GM18502 (cell line): ENCODE data around the gene TOMM7.
A peak's percentile ranks its signal among the peaks of the same experiment; 100 is the strongest.

Experiments
- ATAC-seq: cut with Tn5 transposase; IDR thresholded peaks from one replicate; pipeline ENCODE4 v1.9.1; 2021; ENCODE audit warnings: mild to moderate bottlenecking; ENCODE audit not compliant: unreplicated experiment, poor library complexity

TOMM7 gene

DNA sequence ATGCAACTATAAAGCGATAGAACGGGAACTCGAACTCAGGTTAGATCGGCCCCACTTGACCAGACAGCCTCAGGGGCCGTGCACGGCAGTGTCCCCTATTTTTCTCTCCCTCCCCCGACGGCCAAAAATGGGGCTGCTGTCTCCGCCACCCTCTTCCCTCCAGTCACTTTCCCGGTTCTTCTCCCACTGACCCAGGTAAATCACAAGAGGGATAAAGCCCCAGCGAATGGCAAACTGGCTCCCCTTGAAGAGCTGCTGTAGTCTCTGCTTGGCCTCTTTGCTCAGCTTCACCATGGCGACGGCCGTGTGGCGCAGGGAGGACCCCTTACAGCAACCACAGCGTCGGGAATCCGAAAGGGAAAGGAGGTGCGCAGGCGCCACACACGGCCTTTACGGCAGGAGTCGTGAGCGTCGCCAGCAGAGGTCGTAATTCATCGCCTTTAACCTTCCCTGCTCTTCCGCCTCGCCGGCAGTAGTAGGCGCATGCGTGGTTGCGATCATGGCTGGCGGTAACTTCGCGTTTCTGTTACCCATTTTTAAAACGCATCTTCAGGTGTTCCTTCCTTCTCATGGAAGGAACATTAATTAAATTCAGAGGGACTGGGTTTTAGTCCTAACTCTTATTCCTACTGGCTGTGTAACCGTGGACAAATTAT is at the start of gene TOMM7:
TOMM7 (minus strand) TSS at position 364 of the 656 bp plus-strand sequence; CDS start at position 294, 70 bp downstream.
- peak; percentile 89 for ATAC-seq

GRCh38 chr7:22872096-22872807 is 49.6 kb upstream of the TOMM7 start:
- peak; percentile 98 for ATAC-seq

DNA sequence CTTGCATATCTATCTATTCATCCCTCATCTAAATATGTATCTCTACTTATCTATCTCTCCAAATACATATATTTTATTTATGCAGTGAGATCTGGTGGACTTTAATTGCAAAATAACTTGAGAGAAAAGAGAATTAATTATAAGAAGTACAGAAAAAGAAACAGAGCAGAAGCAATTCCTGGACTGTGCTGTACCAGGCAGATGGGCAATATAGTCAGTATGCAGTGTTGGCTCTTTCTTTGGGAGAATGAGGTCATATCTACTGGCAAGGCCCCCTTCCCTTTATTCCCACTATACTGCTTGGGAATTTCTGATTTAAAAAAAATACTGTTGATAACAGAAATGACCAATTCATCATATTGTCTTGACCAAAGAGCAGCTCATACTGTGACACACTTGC is 49.0 kb upstream of the TOMM7 start:
- no peak for ATAC-seq

- no peak for ATAC-seq
These were observed 45.9 kb upstream of the TOMM7 start for GRCh38 chr7:22868509-22868908.

DNA sequence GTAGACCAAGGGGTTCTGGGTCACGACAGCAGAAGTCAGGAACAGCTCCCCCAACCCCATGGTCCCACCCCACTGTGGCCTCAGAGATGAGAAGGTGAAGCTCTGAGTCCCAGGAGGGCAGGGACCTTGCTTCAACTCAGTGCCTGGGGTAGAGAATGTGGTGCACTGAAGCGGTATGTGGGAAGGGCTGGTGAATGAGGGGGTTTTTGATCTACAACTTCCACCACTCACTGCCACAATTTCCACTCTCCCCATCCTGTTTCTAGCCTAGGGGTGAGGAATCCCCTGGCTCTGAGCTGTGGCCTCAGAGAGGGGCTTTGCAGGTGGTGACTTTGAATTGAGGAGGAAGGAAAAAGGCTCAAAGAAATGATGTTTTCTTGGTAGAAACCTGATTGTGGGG is 44.9 kb upstream of the TOMM7 start:
- ATAC-seq: no peak

- ATAC-seq: no peak
These were observed 44.4 kb upstream of the TOMM7 start for GRCh38 chr7:22867003-22867402.

DNA sequence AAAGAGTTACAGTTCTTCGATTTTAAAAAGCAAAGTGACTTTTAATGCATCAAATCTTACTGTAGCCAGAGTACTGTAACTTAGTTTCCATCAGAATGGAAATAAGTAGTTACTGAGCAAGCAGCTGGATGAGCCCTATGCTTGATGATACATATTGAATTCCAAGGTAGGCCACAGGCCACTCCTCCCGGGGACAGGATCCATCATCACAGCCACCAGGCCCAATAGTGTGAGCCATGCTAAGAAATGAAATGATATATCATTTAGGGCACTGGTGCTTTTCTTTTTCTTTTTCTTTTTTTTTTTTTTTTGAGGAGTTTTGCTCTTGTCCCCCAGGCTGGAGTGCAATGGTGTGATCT is 42.9 kb upstream of the TOMM7 start:
- no peak for ATAC-seq

DNA sequence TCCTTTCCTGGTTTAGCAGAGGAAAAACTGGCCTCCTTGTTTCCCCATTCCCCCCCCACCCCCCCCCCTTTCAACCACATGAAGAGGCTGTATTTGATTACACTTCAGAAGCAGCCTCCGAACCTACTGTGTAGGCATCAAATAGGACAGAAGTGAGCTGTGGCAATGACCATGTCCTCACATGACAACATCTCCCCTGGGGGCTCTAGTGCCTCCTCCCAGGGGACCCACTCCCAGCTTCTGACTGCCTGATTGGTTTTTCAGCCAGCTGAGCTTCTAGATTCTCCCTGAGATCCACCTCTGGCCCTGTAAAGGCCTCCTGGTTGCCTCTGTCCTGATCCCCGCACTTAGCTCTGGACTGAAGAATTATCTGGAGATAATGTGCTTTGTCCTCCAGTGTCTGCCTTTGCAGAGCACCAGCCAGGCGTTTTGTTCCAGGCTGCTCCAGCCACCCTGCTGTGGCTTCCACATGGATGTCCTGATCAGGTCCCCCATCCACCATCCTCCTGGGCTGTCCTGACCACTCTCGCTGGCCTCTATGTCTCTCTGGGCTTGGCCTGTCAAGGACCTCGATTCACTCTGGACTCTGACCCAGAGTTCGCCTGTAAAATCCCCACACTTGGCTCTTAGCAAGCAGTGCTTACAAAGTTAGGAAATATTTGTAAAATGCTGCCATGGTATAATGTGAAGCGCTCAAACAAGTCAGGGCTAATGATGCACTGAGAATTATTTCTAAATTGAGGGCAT is 42.4 kb upstream of the TOMM7 start:
- ATAC-seq: no peak

GRCh38 chr7:22864301-22864700 is 41.7 kb upstream of the TOMM7 start:
- no peak for ATAC-seq

GRCh38 chr7:22863156-22863899 is 40.7 kb upstream of the TOMM7 start:
- no peak for ATAC-seq

- ATAC-seq: no peak
These were observed 38.9 kb upstream of the TOMM7 start for GRCh38 chr7:22861576-22861975.

DNA sequence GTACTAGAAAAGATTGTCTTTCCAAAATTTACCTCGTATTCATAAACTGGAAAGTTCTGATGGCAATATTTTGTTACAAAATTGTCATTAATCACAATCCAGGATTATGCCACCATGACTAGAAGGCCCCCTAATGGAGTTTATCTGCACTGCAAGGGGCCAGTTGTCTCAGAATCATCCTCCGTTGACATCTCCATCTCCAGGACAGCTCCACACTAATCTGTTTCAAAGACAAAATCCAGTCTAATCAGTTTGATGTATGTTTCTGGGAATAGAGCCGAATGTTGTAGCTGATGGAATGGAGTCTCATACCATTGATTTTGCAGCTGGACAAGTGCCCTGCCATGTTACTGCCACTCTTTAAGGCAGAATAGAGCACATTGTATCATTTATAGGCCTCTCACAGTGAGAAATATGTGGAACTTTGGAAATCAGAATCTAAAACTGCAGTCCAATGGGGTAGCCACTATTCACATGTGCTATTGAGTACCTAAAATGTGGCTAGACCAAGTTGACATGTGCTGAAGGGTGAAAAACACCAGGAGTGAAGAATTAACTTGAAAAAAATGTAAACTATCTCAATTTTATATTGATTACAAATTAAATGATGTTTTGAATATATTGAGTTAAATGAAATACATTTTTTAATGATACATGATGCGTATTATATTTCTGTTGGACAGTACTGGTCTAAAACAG is 38.3 kb upstream of the TOMM7 start:
- ATAC-seq: no peak

DNA sequence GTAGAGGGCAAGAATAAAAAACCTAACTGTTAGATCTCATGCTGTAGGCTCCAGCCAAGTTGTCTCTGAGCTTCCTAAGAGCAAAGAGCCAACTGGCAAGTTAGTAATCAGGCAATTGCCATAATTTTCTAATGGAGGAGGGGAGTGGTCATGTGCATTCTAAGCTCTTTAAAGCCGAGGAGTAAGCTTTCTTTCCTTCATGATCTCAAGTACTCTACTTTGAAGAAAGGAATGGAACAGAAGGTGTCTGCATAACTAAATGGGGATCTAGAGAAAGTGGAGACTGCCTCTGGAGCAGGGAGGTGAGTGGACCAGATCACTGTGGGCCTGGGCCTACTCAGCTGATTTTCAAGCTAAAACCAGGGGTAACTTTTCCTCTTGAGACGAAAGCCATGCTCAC is 37.7 kb upstream of the TOMM7 start:
- no peak for ATAC-seq

DNA sequence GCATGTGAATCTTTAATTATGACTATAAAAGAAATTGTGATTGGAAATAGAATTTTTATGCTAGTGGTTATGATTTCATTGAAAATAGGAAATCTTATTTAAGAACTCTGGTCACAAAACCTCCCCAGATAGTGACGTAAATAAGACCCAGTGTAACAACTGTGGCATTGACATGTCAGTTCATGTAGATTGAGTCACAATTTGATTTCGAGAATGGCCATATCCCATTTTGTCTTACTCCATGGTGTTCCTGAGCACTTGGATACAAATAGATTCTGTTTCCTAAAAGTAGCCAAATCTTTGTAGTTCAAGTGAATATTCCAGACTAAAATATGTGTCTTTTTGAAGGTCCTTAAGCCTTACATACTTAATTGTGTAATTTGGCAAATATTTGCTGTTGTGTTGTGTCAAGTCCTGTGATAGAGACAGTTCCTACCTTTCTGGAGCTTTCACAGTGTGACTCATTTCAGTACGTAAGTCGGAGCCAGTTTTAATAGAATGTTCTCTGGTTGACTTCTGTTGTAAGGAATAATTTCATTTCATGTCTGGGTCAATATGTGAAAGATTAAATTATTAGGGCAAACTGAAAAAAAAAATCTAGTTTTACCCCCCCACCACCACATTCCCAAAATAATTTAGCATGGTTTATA is 37.1 kb upstream of the TOMM7 start:
- ATAC-seq: no peak

GRCh38 chr7:22858640-22859561 is 36.3 kb upstream of the TOMM7 start:
- ATAC-seq: no peak

DNA sequence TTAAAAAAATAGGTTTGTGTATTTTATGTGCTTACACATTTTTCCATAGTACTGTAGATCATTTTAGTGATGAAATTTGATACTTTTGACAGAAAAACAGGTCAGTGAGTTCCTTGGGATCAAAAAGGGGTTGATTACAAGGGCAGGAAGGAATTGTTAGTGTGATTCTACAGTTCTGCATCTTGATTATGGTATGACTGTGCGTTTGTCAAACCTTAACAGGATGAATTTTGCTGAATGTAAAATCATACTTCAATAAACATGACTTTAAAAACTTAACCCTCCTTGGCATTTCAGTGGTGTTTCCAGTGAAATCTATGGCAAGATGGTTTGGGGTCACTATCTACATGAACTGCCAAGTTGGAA is 35.6 kb upstream of the TOMM7 start:
- no peak for ATAC-seq

DNA sequence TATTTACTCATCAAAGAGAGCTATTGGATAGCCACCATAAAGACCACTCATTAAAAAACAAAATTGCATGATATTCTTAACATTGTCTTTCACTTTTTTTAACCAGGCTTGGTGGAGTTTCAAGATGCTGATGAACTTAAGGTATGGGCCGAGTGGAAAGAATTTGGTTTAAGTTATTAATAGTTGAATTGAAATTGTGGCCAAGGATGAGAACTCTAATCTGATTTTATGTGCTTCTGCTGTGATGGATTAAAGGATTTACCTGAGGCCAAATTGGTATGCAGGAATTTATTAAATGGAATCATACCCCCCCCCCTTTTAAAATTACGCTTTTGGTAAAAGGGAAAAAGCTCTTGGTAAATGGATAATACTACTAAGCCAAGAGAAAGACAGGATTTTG is 33.8 kb upstream of the TOMM7 start:
- no peak for ATAC-seq

DNA sequence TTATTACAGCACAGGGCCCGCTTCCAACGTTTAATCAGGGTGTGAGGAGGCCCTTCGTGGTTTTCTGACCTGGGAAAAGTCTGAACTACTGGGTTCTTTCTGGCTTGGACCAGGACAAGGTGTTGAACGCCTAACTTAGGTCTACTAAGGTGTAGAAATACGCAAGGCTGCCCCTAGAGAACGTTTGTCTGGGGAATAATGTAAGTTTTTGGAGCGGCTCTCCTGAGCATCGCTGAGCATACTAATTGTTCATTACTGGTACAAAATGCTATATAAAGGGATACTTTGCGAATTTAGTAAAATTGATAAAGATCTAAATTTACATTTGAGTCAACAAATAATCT is 32.4 kb upstream of the TOMM7 start:
- peak; percentile 12 for ATAC-seq
